Spleen (tissue), 7 donors: Measurements from ENCODE around the gene TPST2.

Experiments
- POLR2A ChIP-seq, 3 donors: fragments of 450-650 bp; IDR thresholded peaks; one replicate each; pipeline ENCODE4 v1.5.1; 2017; ENCODE audit warnings: antibody characterized with exemption in 3 of 3, mild to moderate bottlenecking in 1 of 3
- POLR2AphosphoS5 ChIP-seq, 3 donors: sonication (generic); formaldehyde crosslinking; IDR thresholded peaks; one replicate each; pipeline ENCODE4 v1.5.1; 2017; ENCODE audit warnings: antibody characterized with exemption in 3 of 3
- TF ChIP-seq, protein P1 (sequence below), 11 experiments: fragments of 200-600 bp in 7 of 11; fragments of 450-650 bp in 4 of 11; sonication (generic) in 4 of 11; IDR thresholded peaks in 8 of 11; conservative IDR thresholded peaks in 3 of 11; 1 replicate in 7 of 11; 2 replicates in 4 of 11; pipeline versions ENCODE4 v1.4.0 to v1.8.0; 2016 to 2021; ENCODE audit warnings: antibody characterized with exemption in 11 of 11, inconsistent platforms in 4 of 11, mild to moderate bottlenecking in 1 of 11
- donor health status: DM: no; HTN: no; CAD: no; lungs with moderate emphysema.
- donor health status: DM: no; HTN: no; CAD: no.
- donor health status: DM: no; HTN: no; CAD: no.

DNA sequence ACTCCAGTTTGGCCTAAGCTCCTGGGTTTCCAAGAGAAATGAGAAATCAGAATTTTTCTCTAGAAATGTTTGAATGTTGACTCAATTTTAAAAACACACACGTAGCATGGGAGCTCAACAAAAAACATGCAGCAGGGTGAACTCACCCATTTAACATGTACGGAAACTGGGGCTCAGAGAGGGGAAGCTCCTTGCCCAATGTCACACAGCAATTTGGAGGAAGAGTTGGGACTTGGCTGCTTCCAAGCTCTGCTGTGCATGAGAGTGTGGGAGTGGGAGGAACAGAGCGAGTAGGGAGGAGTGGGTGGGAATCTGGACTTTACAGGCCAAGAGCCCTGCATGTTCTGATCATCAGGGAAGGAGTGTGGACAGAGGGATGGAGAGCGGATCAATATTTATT lies 5.9 kb downstream of the TPST2 start:
- TF ChIP-seq, protein P1, sequence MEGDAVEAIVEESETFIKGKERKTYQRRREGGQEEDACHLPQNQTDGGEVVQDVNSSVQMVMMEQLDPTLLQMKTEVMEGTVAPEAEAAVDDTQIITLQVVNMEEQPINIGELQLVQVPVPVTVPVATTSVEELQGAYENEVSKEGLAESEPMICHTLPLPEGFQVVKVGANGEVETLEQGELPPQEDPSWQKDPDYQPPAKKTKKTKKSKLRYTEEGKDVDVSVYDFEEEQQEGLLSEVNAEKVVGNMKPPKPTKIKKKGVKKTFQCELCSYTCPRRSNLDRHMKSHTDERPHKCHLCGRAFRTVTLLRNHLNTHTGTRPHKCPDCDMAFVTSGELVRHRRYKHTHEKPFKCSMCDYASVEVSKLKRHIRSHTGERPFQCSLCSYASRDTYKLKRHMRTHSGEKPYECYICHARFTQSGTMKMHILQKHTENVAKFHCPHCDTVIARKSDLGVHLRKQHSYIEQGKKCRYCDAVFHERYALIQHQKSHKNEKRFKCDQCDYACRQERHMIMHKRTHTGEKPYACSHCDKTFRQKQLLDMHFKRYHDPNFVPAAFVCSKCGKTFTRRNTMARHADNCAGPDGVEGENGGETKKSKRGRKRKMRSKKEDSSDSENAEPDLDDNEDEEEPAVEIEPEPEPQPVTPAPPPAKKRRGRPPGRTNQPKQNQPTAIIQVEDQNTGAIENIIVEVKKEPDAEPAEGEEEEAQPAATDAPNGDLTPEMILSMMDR (IDR thresholded peaks at IDR 0.05 in 8 of 11, conservative IDR thresholded peaks at IDR 0.05 in 3 of 11): no peak
- TF ChIP-seq POLR2AphosphoS5 (IDR thresholded peaks at IDR 0.05) (no peak), POLR2A (IDR thresholded peaks at IDR 0.05) (no peak)
